C4-2B (cell line): Measurements from ENCODE around the gene SAV1.

Experiments used
- ZFX ChIP-seq: fragments of 450-650 bp; IDR thresholded peaks from 2 replicates; pipeline ENCODE4 v1.6.1; 2017
- TF ChIP-seq, protein P1 (sequence below): fragments of 450-650 bp; conservative IDR thresholded peaks from 2 replicates; pipeline ENCODE4 v1.5.1; 2017; ENCODE audit warnings: mild to moderate bottlenecking

DNA sequence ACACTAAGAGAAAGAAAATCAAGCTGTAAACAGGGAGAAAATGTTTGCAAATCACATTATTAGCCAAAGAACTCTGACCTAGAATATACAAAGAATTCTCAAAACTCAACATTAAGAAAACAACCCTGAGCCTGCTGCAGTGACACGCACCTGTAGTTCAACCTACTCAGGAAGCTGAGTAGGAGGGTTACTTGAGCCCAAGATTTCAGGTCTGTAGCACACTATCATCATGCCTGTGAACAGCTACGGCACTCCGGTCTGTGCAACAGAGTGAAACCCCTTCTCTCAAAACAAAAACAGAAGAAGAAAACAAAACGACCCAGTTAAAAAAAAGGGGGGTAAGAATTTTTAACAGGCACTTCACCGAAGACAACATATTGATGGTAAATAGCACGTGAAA is 20.8 kb downstream of the SAV1 start:
- TF ChIP-seq, protein P1, sequence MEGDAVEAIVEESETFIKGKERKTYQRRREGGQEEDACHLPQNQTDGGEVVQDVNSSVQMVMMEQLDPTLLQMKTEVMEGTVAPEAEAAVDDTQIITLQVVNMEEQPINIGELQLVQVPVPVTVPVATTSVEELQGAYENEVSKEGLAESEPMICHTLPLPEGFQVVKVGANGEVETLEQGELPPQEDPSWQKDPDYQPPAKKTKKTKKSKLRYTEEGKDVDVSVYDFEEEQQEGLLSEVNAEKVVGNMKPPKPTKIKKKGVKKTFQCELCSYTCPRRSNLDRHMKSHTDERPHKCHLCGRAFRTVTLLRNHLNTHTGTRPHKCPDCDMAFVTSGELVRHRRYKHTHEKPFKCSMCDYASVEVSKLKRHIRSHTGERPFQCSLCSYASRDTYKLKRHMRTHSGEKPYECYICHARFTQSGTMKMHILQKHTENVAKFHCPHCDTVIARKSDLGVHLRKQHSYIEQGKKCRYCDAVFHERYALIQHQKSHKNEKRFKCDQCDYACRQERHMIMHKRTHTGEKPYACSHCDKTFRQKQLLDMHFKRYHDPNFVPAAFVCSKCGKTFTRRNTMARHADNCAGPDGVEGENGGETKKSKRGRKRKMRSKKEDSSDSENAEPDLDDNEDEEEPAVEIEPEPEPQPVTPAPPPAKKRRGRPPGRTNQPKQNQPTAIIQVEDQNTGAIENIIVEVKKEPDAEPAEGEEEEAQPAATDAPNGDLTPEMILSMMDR: no peak
- no peak for TF ChIP-seq ZFX
